ENCODE measurements around the gene BICD2.

DNA sequence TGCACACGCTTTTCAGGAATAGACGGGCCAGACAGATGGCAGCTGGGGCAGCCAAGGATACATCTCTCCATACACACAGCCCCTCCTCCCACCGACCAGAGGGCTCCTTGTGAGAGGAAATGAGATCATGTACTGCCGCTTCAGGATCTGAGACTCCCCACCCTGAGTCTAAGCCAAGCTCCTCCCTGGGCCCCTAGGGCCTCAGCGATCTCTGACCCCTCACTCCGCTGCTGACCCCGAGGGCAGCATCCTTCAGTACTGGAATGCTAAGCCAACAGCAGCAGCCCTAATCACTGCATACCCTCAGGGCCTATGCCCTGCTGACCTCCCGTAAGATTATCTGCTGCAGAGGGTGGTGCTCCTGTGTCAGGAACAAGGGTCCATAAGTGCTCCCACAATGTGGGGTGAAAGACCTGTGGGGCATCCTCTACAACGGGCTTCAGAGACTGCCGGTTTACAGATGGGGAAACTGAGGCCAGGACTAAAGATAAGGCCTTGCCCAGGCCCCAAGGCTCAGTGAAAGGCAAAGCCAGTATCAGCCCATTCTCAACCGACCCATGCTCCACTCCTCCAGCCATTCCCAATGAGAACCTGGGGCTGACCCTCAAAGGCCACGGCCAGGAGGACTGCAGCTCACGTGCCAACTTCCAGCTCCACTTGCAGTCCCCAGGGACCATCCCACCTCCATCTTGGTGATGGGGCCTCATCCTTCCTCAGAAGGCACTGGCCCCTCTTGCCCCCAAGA, 37.5 kb downstream of the BICD2 start:
- TF ChIP-seq, protein P1, sequence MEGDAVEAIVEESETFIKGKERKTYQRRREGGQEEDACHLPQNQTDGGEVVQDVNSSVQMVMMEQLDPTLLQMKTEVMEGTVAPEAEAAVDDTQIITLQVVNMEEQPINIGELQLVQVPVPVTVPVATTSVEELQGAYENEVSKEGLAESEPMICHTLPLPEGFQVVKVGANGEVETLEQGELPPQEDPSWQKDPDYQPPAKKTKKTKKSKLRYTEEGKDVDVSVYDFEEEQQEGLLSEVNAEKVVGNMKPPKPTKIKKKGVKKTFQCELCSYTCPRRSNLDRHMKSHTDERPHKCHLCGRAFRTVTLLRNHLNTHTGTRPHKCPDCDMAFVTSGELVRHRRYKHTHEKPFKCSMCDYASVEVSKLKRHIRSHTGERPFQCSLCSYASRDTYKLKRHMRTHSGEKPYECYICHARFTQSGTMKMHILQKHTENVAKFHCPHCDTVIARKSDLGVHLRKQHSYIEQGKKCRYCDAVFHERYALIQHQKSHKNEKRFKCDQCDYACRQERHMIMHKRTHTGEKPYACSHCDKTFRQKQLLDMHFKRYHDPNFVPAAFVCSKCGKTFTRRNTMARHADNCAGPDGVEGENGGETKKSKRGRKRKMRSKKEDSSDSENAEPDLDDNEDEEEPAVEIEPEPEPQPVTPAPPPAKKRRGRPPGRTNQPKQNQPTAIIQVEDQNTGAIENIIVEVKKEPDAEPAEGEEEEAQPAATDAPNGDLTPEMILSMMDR (IDR thresholded peaks at IDR 0.05) = no peak
- TF ChIP-seq POLR2A (IDR thresholded peaks at IDR 0.05) = no peak

Data from prostate gland (tissue), 2 donors.